MM.1S (cell line): Measurements from ENCODE around the gene GIPC3.

Source experiments
- CTCF ChIP-seq: fragments of 300-600 bp; sonication (generic); IDR thresholded peaks from 2 replicates; pipeline ENCODE4 v1.5.1; 2016; ENCODE audit warnings: antibody characterized with exemption, low read length, mixed read lengths
- EZH2phosphoT487 ChIP-seq: fragments of 300-600 bp; sonication (generic); IDR thresholded peaks from 2 replicates; pipeline ENCODE4 v1.6.1; 2018; ENCODE audit warnings: antibody characterized with exemption, low read length

- TF ChIP-seq CTCF (no peak), EZH2phosphoT487 (no peak)
Observed at GRCh38 chr19:3604987-3605343, 19.7 kb downstream of the GIPC3 start.
